Measurements from ENCODE around the gene PNMA6E.

Gene PNMA6E

DNA sequence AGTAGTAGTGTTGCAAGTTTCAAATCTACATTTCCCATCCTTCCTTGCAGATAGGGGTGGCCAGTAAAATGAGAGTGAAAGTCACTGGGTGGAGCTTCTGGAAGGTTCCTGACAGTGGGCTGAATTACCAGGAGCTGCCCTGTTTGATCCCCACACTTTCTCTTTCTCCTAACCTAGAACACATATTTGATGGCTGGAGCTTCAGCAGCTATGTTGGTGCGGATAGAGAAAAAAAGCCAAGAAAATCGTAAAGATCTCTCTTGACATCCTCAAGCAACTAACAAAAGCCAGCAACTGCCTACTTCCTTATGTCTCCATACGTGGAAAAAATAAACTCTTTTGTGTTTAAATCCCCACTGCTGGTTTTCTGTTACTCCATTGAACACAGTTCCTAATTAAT, 35.0 kb downstream of the PNMA6E start:
- TF ChIP-seq YY1 (IDR thresholded peaks at IDR 0.05; ENCODE audit: insufficient read depth, insufficient read length) (no peak), ZNF274 (IDR thresholded peaks at IDR 0.05; ENCODE audit: low read depth, low read length) (no peak), SUZ12 (IDR thresholded peaks at IDR 0.05; ENCODE audit: extremely low read depth, insufficient read depth, insufficient read length) (no peak)
- Histone ChIP-seq H3K4me3 (ENCODE audit: insufficient read length, low read depth) (no peak overlapping the region), H3K4me1 (ENCODE audit: insufficient read depth, insufficient read length) (no peaks in the 10 kb centered on the region)

DNA sequence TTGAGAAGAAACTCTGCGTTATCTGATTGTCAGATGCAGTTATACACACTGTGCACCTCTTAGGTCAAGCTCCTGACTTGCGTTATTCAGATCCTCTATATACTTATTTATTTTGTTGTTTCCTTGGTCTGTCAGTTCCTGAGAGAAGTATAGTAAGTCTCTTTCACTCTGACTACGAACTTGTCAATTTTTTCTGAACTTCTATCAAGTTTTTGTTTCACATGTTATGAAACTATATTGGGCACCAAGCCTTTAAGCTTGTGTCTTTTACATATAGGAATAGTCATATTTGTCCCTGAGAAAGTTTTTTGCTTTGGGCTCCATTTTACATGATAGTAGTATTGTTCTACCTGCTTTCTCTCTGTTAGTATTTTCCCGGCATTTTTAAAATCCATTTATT, 35.5 kb downstream of the PNMA6E start:
- TF ChIP-seq ZNF274 (IDR thresholded peaks at IDR 0.05; ENCODE audit: low read depth, low read length) (no peak), YY1 (IDR thresholded peaks at IDR 0.05; ENCODE audit: insufficient read depth, insufficient read length) (no peak), SUZ12 (IDR thresholded peaks at IDR 0.05; ENCODE audit: extremely low read depth, insufficient read depth, insufficient read length) (no peak)
- H3K4me1 ChIP-seq (ENCODE audit: insufficient read depth, insufficient read length) = no peaks in the 10 kb centered on the region
- no peaks in the 10 kb centered on the region for H3K27me3 ChIP-seq (ENCODE audit: insufficient read depth, insufficient read length)
- no peak for DNase-seq (ENCODE audit: low read depth, low spot score)
- no peak overlapping the region for H3K9ac ChIP-seq (ENCODE audit: insufficient read length, low read depth)
- no peaks in the 10 kb centered on the region for H3K9me3 ChIP-seq (ENCODE audit: insufficient read depth, low read length)
- no peaks in the 10 kb centered on the region for H3K36me3 ChIP-seq (ENCODE audit: insufficient read depth, insufficient read length, low read length)
- H3K4me3 ChIP-seq (ENCODE audit: insufficient read length, low read depth) = no peak overlapping the region

More for the DNA sequence above, 35.0 kb downstream of the PNMA6E start:
- DNase-seq (ENCODE audit: low read depth, low spot score) = no peak
- no peaks in the 10 kb centered on the region for H3K36me3 ChIP-seq (ENCODE audit: insufficient read depth, insufficient read length, low read length)
- no peak overlapping the region for H3K9ac ChIP-seq (ENCODE audit: insufficient read length, low read depth)
- no peaks in the 10 kb centered on the region for H3K27me3 ChIP-seq (ENCODE audit: insufficient read depth, insufficient read length)
- H3K9me3 ChIP-seq (ENCODE audit: insufficient read depth, low read length) = no peaks in the 10 kb centered on the region

DNA sequence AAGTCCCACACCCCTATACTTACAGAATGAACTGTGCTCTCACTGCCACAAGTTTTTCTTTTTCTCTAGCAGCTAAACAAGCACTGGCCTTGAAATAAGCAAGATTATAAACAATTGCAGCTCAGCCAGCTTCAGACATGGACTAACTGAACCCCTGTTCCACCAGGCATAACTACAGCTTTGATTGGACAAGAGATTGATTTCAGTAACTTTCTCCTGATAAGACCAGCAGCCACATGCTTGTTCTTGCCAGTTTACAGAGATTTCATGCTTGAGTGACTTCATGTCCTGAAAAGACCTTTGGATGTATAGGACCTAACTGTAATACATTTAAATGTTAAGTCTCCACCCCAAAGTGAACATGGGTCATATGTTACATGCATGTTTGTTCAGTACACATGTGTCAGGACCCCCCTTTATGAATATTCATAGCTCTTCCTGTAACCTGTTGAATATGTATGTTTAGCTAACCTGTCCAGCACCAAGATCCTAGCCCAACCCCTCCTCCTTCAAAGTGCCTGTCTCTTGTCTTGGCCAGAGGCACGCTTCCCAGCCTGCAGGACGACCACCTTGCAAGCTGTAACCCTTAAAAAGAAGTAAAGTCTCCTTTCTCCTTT, 39.3 kb downstream of the PNMA6E start:
- H3K9ac ChIP-seq (ENCODE audit: insufficient read length, low read depth) = no peak overlapping the region
- no peaks in the 10 kb centered on the region for H3K36me3 ChIP-seq (ENCODE audit: insufficient read depth, insufficient read length, low read length)
- no peak overlapping the region for H3K4me3 ChIP-seq (ENCODE audit: insufficient read length, low read depth)
- no peaks in the 10 kb centered on the region for H3K27me3 ChIP-seq (ENCODE audit: insufficient read depth, insufficient read length)
- peaks cover 7% of the 10 kb centered on the region; the same call in 1 of the 2 replicates for H3K9me3 ChIP-seq (ENCODE audit: insufficient read depth, low read length)
- TF ChIP-seq ZNF274 (IDR thresholded peaks at IDR 0.05; ENCODE audit: low read depth, low read length) (no peak), YY1 (IDR thresholded peaks at IDR 0.05; ENCODE audit: insufficient read depth, insufficient read length) (no peak), SUZ12 (IDR thresholded peaks at IDR 0.05; ENCODE audit: extremely low read depth, insufficient read depth, insufficient read length) (no peak)
- no peak for DNase-seq (ENCODE audit: low read depth, low spot score)
- no peaks in the 10 kb centered on the region for H3K4me1 ChIP-seq (ENCODE audit: insufficient read depth, insufficient read length)

GRCh38 chrX:153357877-153358276, 43.3 kb downstream of the PNMA6E start:
- Histone ChIP-seq H3K36me3 (ENCODE audit: insufficient read depth, insufficient read length, low read length) (no peaks in the 10 kb centered on the region), H3K4me3 (ENCODE audit: insufficient read length, low read depth) (no peak overlapping the region), H3K9ac (ENCODE audit: insufficient read length, low read depth) (no peak overlapping the region), H3K9me3 (ENCODE audit: insufficient read depth, low read length) (peaks cover 7% of the 10 kb centered on the region; the same call in 1 of the 2 replicates), H3K4me1 (ENCODE audit: insufficient read depth, insufficient read length) (no peaks in the 10 kb centered on the region), H3K27me3 (ENCODE audit: insufficient read depth, insufficient read length) (no peaks in the 10 kb centered on the region)
- TF ChIP-seq YY1 (IDR thresholded peaks at IDR 0.05; ENCODE audit: insufficient read depth, insufficient read length) (no peak), ZNF274 (IDR thresholded peaks at IDR 0.05; ENCODE audit: low read depth, low read length) (no peak), SUZ12 (IDR thresholded peaks at IDR 0.05; ENCODE audit: extremely low read depth, insufficient read depth, insufficient read length) (no peak)
- DNase-seq (ENCODE audit: low read depth, low spot score) = no peak

DNA sequence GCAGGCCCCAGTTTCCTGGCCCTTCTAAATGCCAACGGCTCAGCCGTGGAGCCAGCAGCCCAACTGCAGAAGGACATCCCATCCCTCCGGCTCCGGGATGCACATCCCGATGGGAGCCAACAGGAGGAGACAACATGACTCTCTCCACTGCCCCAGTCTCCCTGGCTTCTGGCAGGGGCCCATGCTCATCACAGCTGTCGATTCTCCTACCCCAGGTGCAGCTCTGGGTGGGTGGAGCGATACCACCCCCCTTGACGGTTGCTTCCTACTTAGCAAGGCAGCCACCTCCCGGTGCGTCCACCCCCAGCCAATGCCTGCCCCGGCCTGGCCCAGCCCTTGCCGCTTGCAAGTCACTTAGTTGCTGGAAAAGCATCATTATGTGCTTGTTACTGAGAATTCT, 47.7 kb downstream of the PNMA6E start:
- H3K4me1 ChIP-seq (ENCODE audit: insufficient read depth, insufficient read length) = no peaks in the 10 kb centered on the region
- H3K27me3 ChIP-seq (ENCODE audit: insufficient read depth, insufficient read length) = no peaks in the 10 kb centered on the region
- H3K9ac ChIP-seq (ENCODE audit: insufficient read length, low read depth) = no peak overlapping the region
- H3K4me3 ChIP-seq (ENCODE audit: insufficient read length, low read depth) = no peak overlapping the region
- TF ChIP-seq ZNF274 (IDR thresholded peaks at IDR 0.05; ENCODE audit: low read depth, low read length) (no peak), SUZ12 (IDR thresholded peaks at IDR 0.05; ENCODE audit: extremely low read depth, insufficient read depth, insufficient read length) (no peak), YY1 (IDR thresholded peaks at IDR 0.05; ENCODE audit: insufficient read depth, insufficient read length) (no peak)
- H3K36me3 ChIP-seq (ENCODE audit: insufficient read depth, insufficient read length, low read length) = peaks cover 17% of the 10 kb centered on the region
- peaks cover 7% of the 10 kb centered on the region; the same call in 1 of the 2 replicates for H3K9me3 ChIP-seq (ENCODE audit: insufficient read depth, low read length)
- DNase-seq (ENCODE audit: low read depth, low spot score) = no peak

DNA sequence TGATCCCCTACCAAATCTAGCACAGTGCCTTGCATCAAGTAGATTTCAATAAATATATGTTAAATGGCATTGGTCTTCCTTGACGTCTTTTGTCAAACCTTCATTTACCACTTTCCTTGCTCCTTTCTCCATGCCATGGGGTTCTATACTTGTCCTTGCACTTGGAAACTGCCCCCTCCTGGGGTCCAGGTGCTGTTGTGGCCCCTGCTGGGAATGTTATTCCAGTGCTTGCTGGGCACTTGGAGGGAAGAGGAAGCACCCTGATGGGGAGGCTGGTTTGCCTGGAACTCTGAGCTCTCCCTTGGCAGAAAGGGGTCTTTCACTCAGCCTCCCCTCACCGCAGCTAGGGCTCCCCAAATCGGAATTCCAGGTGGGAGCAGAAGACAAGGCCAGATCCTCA, 48.3 kb downstream of the PNMA6E start:
- Histone ChIP-seq H3K4me1 (ENCODE audit: insufficient read depth, insufficient read length) (no peaks in the 10 kb centered on the region), H3K9me3 (ENCODE audit: insufficient read depth, low read length) (peaks cover under 1% of the 10 kb centered on the region; the same call in 1 of the 2 replicates), H3K36me3 (ENCODE audit: insufficient read depth, insufficient read length, low read length) (peaks cover 20% of the 10 kb centered on the region), H3K9ac (ENCODE audit: insufficient read length, low read depth) (no peak overlapping the region), H3K27me3 (ENCODE audit: insufficient read depth, insufficient read length) (no peaks in the 10 kb centered on the region), H3K4me3 (ENCODE audit: insufficient read length, low read depth) (no peak overlapping the region)
- TF ChIP-seq SUZ12 (IDR thresholded peaks at IDR 0.05; ENCODE audit: extremely low read depth, insufficient read depth, insufficient read length) (no peak), ZNF274 (IDR thresholded peaks at IDR 0.05; ENCODE audit: low read depth, low read length) (no peak), YY1 (IDR thresholded peaks at IDR 0.05; ENCODE audit: insufficient read depth, insufficient read length) (no peak)
- no peak for DNase-seq (ENCODE audit: low read depth, low spot score)

GRCh38 chrX:153351981-153352380, 49.2 kb downstream of the PNMA6E start:
- TF ChIP-seq YY1 (IDR thresholded peaks at IDR 0.05; ENCODE audit: insufficient read depth, insufficient read length) (no peak), SUZ12 (IDR thresholded peaks at IDR 0.05; ENCODE audit: extremely low read depth, insufficient read depth, insufficient read length) (no peak), ZNF274 (IDR thresholded peaks at IDR 0.05; ENCODE audit: low read depth, low read length) (no peak)
- no peak for DNase-seq (ENCODE audit: low read depth, low spot score)
- H3K4me3 ChIP-seq (ENCODE audit: insufficient read length, low read depth) = no peak overlapping the region
- no peaks in the 10 kb centered on the region for H3K4me1 ChIP-seq (ENCODE audit: insufficient read depth, insufficient read length)
- H3K36me3 ChIP-seq (ENCODE audit: insufficient read depth, insufficient read length, low read length) = peaks cover 27% of the 10 kb centered on the region
- H3K27me3 ChIP-seq (ENCODE audit: insufficient read depth, insufficient read length) = no peaks in the 10 kb centered on the region
- no peak overlapping the region for H3K9ac ChIP-seq (ENCODE audit: insufficient read length, low read depth)
- no peaks in the 10 kb centered on the region; the same call in 1 of the 2 replicates for H3K9me3 ChIP-seq (ENCODE audit: insufficient read depth, low read length)
